ENCODE results near the gene WNT3.

WNT3 gene

DNA sequence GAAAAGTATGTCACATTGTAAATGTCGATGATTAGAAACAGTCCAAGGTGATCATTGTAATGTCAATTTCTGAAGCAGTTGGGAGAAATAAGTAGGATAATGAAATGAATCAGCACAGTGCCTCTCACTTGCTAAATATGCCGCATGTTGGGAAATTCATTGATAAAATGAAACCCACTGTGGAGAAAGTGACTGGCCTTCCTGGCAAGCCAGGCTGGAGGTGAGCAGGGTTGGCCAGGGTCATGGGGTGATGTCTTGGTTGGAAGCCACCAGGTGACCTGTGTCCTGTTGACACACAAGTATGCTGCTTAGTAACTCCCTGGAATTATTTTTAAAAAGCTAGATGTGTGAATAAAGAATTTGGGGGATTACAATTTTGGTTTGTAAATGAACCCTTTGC, 18.0 kb upstream of the WNT3 start:
- no peak for DNase-seq (ENCODE audit: low read depth)

DNA sequence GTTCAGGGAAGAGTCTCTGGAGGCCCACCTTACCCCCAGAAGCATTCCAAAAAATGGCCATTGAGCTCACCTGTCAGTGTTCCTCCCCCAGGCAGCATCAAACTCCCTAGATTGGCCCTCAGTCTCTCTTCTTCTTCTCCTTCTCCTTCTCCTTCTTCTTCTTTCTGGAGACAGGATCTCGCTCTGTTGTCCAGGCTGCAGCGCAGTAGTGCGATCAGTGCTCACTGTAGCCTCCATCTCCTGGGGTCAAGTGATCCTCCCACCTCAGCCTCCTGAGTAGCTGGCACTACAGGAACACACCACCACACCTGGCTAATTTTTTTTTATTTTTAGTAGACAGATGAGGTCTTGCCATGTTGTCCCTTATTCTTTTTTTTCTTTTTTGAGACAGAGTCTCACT, 16.4 kb upstream of the WNT3 start:
- DNase-seq (ENCODE audit: low read depth) = no peak

DNA sequence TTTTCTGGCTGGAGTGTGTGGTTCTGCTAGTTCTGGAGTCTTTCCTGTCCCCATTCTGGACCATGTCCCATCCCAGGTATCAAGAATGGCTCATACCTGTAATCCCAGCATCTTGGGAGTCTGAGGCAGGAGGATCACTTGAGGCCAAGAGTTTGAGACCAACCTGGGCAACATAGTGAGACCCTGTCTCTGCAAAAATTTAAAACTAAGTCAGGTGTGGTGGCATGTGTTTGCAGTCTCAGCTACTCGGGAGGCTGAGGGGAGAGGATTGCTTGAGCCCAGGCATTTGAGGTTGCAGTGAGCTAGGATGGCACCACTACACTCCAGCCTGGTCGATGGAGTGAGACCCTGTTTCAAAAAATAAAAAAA, 15.3 kb upstream of the WNT3 start:
- DNase-seq (ENCODE audit: low read depth) = no peak

DNA sequence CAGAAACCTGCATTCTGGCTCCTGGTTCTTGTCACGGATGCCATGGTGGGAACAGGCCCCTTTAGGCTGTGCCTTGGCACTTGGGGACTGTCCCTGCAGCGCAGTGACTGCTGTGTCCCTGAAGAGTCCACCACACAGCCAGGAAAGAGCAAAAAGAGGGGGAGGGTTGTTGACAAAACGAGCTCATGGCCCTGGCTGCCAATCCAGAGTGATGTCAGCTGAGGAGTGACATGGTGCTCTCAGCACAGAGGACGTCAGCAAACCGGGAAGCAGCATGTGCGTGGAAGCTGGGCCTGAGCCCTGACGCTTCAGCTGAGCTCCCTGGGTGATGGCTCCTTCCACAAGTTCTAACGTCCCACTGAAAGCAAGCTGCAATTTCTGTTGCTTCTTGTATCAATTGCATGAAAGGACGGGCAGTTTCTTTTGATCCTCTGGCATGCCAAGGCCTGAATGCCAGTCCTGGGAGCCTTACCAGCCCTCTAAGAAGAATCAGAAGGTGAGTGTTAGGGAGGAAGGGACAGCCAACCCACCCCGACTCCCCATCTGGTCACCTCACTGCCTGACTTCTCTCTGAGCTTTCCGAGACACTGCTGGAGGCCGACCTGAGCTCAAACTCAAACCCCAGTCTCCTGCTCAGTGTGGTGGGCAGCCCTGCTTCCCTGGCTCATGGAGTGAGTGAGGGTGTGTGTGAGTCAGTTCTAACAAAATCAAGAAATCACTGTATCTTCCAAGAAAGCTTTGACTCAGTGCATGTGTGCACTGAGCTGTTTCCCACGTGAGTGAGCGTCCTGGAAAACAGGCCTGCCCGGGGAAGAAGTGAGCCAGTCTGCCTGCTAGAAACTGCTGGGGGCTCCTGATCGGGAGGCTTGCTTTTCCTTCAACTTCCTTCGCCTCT, 14.7 kb upstream of the WNT3 start:
- no peak for DNase-seq (ENCODE audit: low read depth)

DNA sequence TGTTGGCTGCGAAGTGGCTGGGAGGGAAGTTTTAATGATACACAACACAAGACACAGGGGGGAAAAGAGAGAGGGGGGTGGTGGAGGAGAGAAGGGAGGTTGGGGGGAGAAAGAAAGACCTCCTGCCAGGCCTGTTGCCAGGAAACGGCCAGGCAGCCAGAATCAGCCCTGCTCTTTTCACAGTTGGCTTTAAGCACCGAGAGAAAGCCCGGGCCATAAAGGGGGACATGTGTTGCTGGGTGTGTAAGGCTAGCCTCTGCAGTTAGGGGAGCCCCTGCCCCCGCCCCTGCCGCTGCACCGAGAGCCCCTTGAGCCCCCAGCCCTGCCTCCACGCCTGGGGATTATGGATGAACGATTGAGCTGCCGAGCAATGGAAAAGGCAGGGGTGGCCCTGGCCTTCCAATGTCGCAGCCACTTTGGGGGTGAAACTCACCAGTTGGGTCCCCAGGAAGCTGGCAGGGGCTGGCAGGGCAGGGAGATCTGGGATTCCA, 13.9 kb upstream of the WNT3 start:
- no peak for DNase-seq (ENCODE audit: low read depth)

DNA sequence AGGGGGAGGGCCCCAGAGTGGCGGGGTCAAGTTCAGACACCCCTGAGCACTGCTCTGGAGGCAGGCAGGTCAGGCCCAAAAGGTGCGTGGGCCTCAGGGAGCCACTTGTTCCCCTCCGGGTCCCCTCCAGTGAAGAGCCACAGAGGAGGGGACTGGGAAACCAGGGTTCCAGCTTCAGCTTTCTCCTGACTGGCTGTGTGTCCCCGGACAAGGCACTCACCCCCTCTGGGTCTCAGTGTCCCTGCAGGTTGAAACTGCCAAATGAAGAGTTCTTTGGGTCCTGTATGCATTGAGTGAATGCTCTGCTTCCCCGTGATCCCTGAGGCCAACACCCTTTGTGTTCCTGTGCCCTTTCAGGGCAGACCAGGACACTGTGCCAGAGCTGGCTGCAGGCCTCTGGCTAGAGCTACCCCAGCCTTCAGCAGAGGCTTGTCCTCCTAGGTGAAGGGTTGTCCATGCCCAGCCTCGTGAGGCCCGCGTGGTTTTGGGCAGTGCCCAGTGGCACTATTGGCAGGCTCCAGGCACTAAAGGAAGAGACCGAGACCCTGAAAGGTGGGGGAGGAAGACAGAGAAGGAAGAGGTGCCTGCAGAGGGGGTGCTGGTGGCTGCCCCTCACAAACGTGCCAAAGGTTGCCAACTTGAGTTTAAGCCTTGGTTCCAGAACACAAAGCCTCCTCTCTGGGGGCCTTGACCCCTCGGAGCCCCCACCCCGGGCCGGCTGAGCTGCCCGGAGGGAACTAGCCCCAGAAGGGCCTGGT, 13.3 kb upstream of the WNT3 start:
- DNase-seq (ENCODE audit: low read depth) = no peak

DNA sequence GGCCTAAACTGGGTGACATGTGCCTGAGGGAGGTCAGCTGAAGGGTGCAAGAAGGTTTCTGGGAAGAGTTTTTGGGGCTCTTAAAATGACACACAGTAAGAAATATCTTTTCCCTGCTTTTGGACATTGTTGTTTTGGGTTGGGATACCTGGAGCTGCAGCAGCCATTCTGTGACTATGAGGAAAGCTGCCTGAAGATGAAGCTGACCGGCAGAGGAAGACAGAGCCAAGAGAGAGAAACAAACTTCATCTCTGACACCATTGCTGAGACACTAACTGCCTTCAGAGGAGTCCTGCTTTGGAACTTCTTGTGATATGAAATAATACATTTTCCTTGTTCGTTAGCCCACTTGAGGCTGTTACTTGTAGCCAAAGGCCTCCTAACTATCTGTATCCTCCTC, 8.8 kb upstream of the WNT3 start:
- DNase-seq (ENCODE audit: low read depth) = no peak

DNA sequence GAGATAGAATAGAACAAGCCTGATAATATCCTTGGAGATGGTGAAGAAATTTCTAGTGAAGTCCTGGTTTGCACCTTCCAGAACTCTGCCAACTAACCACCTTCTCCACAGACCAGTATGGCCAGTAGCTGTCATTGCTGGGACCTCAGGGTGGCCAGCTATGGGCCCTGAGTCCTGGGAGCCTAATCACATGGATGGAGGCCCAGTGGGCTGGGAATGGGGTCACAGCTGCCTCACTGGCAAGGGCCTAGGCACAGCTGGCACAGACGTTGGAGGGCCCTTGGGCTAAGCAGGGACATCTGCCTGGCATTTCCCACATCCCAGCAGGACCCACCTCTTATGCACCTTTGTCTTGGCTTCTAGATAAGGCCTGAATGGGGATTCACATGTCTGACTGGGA, 7.6 kb upstream of the WNT3 start:
- no peak for DNase-seq (ENCODE audit: low read depth)

DNA sequence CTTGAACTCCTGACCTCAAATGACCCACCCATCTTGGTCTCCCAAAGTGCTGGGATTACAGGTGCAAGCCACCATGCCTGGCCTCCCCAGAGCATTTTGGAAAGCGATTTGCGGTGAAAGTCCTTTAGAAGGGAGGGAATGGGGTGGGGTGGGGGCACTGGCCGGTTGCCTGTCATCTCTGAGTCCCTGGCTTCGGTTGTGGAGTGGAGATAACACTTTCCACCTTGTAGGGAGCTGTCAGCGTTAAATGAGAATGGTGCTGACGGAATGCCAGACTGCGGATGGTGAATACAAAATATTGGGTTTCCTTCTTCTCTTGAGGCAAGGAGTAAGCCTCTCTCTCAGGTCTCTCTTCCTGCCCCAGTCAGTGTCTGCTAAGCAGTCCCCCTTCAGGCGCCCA, 5.2 kb upstream of the WNT3 start:
- DNase-seq (ENCODE audit: low read depth) = no peak

DNA sequence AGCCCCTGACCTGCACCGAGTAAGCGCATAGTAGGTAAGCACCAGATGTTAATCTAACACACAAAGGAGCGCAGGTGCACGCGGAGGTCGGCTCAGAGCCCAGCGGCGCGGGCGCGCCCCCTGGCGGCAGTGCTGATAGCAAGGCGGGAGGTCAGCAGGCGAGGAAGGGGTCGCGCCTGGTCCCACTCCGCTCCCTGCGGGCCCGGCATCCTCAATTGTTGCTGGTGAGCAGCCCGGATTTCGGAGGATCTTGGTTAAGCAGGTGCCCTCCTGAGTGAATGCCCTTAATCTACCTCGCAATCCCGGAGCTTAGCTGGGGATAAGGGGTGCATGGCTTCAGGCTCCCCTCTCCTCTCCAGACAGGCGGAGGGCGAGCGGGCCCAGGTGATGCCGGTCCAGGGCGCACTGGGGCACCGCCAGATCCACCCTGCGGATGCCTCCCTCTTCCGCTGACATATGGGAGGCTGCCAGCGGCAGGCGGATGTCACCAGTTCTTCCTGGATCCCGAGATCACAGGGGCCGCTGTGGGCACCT, 4.0 kb upstream of the WNT3 start:
- DNase-seq (ENCODE audit: low read depth) = no peak

DNA sequence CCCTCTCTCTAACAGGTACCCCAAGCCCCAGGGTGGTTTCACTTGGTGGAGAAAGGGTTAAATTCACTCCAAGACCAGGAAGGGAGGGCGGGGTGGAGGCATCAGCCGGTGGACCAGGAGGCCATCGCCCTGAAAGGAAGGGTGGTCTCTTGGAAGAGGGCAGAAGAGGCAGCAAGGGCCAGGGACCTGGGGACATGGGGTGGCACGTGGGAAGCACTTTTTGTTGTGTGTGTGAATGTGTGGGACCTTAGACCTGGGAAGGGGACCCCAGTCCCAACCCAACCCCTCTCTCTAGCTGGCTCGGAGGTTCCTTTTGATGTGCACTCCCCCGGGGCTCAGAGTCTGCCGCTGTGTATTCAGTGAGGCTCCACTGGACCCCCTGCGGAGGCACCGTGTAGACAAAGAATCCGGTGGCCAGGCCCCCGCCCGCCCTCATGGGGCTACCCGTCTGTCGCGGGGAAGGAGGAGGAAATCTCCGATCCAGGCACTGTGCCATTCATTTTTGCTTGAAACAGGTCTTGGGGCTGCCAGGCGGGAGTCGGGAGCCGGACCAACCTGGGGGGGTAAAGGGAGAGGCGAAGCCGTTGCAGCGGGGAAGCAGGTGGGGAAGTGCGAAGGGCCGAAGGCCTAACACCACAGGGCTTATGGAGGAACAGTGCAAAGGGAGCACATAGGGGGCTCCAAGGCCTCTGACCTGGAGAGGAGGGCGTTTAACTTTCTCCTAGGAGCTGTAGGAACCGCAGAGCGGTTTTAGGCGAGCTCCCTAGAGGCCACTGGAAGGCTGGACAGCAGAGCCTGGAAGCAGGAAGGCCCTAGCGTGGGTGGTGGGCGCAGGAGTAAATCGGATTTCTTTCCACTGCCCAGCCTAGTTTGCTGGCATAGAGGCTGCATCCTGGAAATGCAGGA, 3.2 kb upstream of the WNT3 start:
- no peak for DNase-seq (ENCODE audit: low read depth)

DNA sequence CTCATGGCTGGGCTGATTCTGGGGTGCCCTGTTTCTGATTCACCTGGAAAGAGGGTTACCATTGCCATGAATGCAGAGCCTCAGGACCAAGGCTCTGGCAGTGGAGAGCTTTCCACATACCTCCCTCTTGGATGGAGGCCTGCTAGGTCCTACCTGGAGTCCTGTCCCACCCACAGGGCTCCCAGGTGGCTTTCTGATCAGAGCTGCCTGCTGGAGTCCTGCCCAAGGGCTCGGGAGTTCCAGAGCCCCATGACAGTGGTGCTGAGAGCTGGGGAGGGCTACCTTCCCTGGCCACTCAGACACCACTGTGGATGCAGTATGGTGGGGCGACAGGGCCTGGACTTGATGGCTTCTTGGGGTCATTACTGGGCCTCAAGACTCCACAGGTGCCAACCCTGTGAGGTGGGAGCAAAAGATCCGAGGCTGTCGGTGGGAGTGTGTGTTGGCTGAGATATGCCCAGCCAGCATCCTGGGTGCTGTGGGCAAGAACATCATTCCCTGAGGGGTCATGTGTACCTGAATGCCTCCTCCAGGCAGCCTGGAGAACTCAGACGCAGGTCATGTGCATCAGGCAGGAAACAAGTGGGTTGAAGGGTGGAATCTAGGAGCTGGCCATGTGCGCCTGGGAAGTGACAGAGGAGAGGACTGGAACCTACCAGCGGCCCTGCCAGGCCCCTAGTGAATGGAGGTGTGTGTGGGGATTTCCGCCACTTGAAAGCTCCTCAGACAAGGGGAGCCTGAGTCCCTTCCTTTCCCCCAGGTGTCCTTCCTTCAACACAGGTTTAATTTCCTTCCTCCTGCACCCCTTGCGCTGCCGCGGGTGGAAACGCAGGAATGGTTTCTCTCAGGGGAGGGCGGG, 2.3 kb upstream of the WNT3 start:
- DNase-seq (ENCODE audit: low read depth) = no peak

DNA sequence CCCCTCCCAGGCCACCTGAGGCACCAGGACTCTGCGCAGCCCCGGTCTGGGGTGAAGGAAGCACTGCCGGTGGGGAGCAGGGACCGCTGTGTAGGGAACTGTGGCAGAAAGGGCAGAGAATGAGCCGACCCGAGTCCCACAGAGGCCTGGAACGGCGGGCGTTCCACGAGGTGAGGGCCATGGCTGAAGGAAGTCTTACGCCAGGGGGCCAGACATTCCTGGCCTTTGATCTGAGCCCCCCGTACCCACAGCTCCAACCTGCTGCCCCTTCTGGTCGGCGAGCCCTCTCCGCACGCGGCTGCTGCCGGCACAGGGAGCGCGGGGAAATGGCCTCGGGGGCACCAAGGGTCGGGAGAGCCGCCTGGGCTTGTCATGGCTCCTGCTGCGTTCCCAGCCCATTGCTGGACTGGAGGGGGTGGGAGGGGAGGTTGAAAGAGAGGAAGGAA, 1.4 kb upstream of the WNT3 start:
- DNase-seq (ENCODE audit: low read depth) = no peak

DNA sequence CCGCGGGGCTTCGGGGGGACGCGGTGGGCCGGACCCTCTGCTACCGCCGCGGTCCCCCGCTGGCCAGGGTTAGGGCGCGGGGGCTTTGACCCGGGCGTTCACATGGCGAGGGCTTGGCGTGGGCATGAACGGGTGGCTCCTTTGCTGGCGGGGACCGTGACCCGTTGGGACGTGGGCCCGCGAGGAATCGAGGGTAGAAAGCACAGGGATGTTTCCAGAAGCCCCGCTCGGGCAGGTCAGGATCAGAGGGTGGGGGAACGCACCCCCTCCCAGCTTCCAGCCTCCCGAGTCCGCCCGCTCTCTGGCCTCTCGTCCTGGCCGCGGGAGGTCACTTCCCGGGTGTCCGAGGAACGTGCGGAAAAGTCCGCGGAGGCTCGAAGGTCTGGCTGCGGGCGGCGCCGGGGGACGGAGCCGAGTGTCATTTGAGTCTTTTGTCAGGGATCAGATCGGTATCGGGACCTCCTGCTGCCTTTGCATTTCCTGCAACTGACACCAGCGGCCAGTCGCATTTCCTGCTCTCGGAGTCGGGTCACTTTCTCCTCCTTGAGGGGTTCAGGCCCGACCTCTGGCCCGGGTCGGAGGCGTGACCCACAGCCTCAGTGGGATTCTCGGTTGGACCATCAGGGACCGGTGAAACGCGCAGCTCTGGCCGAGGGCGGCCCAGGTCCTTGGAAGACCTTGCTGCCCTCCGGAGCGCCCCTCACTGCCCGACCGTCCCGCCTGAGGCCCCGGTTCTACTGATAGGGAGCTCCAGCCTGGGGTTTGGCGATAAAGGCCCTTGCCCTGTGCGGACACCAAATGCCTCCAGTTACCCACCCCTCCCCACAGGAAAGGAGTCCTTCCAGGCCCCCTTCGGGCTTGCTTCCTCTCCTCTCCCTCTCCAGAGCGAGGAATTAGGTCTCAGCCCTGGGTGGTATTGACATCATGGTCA, 702 bp upstream of the WNT3 start:
- no peak for DNase-seq (ENCODE audit: low read depth)

DNA sequence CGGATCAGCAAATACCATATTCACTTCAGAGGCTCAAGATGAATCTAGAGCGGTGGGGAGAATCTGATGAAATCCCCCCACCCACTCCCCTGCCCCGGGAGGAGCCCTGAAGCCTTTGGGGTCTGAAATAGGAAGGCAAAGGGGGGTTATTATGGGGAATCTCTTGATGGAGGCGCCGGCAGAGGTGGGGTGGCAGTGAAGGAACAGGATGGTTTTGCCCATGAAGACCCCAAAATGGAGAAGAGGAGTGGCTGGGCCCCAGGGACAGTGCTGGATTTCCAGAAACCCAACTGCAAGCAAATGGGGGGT, 637 bp downstream of the WNT3 start:
- no peak for DNase-seq (ENCODE audit: low read depth)

DNA sequence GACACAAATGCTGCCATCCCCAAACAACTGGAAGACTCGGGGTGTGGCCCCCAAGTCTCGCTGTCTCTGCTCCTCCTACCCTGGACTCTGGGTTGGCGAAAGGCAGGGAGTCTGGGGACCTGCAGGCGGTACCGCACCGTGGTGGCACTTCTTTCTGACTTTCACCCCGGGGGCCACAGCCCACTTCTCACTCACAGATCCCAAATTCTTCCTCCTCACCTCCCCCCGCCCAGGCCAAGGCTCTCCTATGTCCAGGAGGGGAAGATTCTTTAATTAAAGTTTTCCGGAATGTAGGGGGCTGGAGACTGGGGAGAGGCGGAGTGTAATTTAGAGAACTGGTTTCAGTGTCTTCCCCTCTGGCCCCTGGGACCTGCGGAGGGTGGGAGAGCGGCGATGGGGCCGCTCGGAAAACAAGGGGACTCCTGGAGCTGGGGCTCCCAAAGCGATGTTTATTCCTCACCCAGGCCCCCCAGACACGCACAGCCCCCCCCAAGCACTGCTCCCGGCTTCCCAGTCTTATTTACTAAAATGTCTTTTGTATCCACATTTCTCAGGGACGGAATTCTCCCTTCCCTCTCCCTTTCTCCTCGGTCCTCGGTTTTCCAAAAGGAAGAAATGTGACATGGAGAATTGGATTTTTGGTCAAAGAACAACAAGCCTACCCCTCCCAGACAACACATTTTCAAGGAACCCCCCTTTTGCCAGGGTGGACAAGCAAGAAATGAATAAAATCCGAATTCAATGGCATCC, 1.2 kb downstream of the WNT3 start:
- no peak for DNase-seq (ENCODE audit: low read depth)

DNA sequence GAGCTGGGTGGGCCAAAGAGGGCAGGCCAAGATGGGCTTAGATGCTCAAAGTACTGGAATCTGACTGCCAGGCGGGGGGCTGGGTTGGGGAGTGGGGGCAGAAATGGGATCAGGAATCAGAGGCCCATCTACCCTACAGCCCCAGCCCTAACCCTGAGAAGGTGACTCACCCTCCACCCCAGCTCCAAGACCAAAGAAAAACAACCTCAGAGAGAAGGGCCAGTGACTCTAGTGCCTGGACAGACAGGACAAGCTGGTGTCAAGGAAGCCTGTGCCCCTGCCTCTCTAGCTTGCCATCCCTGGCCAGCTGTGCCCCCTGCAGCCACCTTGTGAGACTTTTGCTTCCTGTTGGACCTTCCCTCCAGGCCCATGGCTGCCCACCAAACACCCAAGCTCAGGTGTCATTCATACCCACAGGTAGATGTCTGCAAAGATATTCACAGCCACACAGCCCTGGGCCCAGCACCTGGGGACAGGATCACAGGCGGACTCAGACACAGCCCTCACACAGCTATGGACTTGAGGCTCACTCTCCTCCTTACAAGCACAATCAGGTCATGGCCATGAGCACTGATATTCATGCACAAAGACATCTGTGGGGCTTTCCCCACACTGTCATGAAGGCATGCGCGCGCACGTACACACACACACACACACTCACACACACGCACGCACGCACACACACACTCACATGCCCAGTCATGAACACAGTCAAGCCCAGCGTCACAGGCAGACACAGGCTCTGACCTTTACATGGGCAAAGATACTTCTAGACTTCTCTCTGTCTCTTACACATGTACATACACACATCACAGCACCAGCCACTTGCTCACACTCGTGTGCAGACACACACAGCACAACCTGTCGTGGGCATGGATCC, 2.8 kb downstream of the WNT3 start:
- no peak for DNase-seq (ENCODE audit: low read depth)

DNA sequence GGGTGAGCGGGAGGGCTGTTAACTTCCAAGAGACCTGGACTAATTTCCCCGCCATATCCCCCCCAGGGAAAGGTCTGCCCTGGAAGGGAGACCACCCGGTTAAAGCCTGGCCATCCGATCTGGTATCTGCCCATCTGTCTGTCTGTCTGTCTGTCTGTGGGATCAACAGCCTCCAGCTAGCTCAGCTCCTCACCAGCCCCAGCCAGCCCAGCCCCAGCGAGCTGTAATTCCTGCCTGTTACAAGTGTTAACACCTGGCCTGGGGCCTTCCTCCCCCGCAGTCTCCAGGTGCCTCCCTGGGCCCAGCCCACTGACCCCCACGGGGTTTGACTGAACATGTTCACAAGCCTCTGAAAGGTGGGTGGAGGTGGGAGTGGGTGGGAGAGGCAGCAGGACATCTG, 4.0 kb downstream of the WNT3 start:
- no peak for DNase-seq (ENCODE audit: low read depth)
